Cardiac fibroblast (primary cell): ENCODE results near the gene UBE4B.

Source experiments
- DNase-seq, 2 donors: peaks; one replicate each; pipeline versions ENCODE4 v3.0.0 to v3.0.0-alpha.2; 2010; ENCODE audit warnings: low read depth in 2 of 2
- H3K4me3 ChIP-seq, 2 donors: replicated peaks in 1 of 2; 1 replicate in 1 of 2; 2 replicates in 1 of 2; pipeline ENCODE4 v1.5.1; 2011; ENCODE audit warnings: low read depth in 2 of 2, low read length in 2 of 2, mild to moderate bottlenecking in 2 of 2, moderate library complexity in 1 of 2
- CTCF ChIP-seq: IDR thresholded peaks from one replicate; pipeline ENCODE4 v1.5.1; 2011; ENCODE audit warnings: low read depth, mild to moderate bottlenecking, low read length, inconsistent platforms

Gene UBE4B

GRCh38 chr1:10132852-10133251 is 100.1 kb downstream of the UBE4B start:
- H3K4me3 ChIP-seq, result no peak overlapping the region
- no peak for DNase-seq
- TF ChIP-seq CTCF, result no peak

- H3K4me3 ChIP-seq, result no peak overlapping the region
- TF ChIP-seq CTCF, result no peak
- no peak for DNase-seq
These were observed 108.2 kb downstream of the UBE4B start for GRCh38 chr1:10140981-10141380.

GRCh38 chr1:10143961-10144485 is 111.3 kb downstream of the UBE4B start:
- TF ChIP-seq CTCF, result no peak
- DNase-seq, result no peak
- H3K4me3 ChIP-seq, result no peak overlapping the region

GRCh38 chr1:10146391-10146790 is 113.6 kb downstream of the UBE4B start:
- no peak overlapping the region for H3K4me3 ChIP-seq
- DNase-seq, result no peak
- TF ChIP-seq CTCF, result no peak

GRCh38 chr1:10149231-10149630 is 116.5 kb downstream of the UBE4B start:
- H3K4me3 ChIP-seq, result no peak overlapping the region
- no peak for DNase-seq
- no peak for TF ChIP-seq CTCF

- DNase-seq, result peak; percentile 70 to 73
- TF ChIP-seq CTCF, result peak; percentile 83
- H3K4me3 ChIP-seq, result no peak overlapping the region
These were observed 120.0 kb downstream of the UBE4B start for GRCh38 chr1:10152709-10153284.
